NCI-H526 (cell line): ENCODE data around the gene DDRGK1.

Experiments
- DNase-seq, 2 experiments: peaks; one replicate each; lab custom pipeline; 2025; lab: John Stamatoyannopoulos, UW

Gene DDRGK1

DNA sequence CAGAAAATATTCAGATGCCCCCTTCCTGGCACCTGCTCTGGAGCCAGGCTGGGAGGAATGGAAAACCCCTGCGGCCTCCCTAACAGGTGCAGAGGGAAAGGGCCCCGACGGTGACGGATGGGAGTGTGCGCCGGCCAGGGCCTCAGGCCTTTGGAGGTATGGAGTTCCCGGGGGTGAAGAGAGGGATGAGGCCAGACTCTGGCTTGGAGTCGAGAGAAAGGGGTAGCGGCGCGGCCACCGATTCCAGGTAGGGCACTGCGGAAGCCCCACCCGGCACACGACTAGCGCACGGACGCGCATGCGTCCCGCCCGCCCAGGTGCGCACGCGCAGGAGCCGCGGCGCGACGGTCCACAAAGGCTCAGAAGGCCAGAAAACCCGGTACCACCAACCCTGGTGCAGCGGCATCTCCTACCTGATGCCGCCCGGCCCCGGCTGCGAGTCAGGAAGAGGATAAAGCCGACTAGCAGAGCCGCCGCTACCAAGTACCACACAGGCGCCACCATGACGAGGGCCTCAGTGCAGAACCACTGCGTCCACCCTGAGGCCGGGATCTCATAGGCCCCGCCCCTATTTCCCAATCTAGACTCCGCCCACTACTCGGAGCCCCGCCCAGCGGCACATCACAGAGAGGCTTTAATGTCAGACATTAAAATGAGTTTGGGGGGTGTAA lies at the start of gene DDRGK1:
DDRGK1 (minus strand) TSS at position 559 of the 671 bp plus-strand sequence; CDS start at position 504, 55 bp downstream.
- peak; percentile 84 to 97 for DNase-seq

DNA sequence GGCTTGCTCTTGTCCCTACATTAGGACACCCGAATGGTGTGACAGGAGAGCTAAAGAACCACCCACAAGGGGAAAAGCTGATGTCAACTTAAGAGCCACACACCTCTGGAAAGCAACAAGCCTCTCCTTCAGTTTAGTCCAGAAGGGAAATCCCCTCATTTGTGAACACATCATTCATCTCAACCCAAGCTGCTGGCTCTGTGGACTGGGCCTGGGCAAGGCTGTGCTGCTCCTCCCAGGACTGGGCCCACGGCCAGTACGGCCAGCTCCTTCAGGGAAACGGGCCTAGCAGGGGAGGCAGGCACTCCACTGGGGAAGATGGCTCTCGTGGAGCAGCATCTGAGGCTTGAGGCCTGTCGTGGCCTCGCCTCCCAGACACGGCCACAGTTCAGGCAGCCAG lies 47.3 kb upstream of the DDRGK1 start:
- no peak for DNase-seq

DNA sequence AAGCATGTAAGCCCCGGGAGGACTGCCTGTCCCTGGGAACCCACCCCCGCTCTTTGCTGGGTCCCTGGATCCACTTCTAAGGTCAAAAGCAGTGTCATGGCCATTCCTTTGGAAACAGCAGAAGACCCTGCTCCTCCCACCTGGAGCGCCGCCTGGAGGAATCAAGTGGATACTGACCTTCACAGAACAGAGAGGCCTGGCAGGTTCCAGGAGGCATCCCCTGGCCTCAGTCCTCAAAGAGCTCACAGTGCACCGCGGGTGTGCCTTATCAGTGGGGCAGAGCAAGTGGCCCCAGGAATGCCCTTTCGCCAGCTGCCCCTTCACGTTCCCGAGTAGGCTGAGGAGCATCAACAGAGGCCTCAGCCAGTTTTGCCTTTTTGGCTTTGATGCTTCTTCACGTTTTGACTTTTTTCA lies 45.6 kb upstream of the DDRGK1 start:
- DNase-seq = peak; percentile 23 to 59

- no peak for DNase-seq
These were observed 44.5 kb upstream of the DDRGK1 start for GRCh38 chr20:3248993-3249347.

GRCh38 chr20:3248167-3248992 lies 43.9 kb upstream of the DDRGK1 start:
- peak; percentile 19 to 70 for DNase-seq

DNA sequence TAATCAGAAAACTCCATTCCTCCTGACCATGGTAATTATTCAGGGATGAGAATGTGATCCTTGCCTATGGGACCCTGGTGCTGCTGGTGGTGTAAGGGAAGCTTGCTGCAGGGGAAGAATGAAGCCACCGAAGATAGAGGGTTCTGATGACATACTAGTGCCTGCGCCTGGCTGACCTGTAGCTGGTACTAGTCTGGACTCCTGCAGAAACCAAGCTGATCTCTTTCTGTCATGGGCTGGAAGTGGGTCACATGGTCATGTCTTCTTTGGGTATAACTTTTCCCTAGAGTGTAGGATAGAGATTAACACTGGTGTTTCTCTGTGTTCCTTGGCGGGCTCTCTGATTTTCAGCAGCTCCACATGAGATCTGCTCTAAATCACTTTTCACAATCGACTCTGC lies 43.2 kb upstream of the DDRGK1 start:
- peak in 1 of 2 experiments; percentile 38 for DNase-seq

DNA sequence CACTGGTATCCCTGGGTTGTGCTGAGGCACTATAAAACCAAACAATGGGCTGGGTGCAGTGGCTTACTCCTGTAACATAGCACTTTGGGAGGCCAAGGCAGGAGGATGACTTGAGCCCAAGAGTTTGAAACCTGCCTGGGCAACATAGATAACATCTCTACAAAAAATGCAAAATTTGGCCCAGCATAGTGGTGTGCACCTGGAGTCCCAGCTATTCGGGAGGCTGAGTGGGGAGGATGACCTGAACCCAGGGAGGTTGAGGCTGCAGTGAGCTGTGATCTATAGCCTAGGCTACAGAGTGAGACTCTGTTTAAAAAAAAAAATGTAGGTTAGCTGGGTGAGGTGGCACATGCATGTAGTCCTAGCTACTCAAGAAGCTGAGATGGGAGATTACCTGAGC lies 42.2 kb upstream of the DDRGK1 start:
- no peak for DNase-seq

DNA sequence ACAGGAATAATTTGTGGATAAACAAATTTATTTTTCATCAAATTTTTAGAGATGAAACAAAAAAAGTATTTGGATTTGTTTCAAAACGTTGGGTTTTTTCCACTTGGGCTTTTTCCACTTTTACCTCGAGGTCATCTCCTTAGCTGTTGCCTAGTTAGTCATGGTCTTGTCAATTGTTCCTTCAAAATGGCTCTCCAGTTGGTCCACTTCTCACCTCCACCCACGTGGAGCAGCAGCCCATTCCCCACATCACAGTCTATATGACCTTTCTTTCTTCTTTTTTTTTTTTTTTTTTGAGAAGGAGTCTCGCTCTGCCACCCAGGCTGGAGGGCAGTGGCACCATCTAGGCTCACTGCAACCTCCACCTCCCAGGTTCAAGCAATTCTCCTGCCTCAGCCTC lies 41.2 kb upstream of the DDRGK1 start:
- no peak for DNase-seq

GRCh38 chr20:3245156-3245555 lies 40.7 kb upstream of the DDRGK1 start:
- no peak for DNase-seq

DNA sequence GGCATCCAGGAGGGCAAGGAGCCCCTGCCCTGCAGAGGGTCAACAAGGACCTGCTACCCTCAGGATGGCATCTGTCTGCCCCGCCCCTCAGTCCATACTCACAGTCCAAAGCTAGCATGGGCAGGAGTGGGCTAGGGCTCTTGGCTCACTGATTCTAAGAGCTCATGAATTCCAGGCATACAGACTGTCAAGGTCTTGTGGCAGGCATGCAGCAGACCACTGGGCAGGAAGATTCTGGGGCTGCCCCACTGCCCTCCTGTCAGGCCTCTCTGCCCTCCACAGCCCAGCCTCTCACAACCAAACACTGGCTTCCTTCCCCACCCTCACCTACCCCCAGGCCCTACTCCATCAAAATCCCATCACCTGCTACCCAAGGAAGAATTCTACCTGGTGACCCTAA lies 40.1 kb upstream of the DDRGK1 start:
- DNase-seq = no peak

DNA sequence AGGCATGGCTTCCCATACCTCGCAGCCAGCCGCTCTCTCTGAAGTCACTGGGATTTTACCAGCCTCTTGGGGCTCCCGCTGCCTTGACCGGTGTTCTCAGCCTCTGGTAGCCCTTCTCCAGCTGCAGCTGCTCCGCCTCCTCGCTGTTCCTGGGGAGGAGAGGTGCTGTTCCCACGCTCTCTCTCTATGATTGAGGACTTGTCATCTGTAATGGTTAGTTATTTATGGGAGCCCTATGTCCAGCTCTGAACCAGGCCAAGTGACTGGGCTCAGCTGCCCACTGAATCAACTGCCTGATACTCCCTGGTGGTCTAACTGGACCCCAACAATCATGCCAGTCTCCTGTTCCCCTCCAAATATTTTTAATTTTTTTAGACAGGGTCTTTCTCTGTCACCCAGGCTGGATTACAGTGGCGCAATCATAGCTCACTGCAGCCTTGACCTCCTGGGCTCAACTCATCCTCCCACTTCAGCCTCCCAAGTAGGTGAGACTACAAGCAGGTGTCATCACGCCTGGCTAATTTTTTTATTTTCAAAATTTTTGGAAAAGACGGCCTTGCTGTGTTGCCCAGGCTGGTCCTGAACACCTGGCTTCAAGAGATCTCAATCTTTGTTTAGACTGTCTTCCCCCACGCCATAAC lies 39.4 kb upstream of the DDRGK1 start:
- no peak for DNase-seq

DNA sequence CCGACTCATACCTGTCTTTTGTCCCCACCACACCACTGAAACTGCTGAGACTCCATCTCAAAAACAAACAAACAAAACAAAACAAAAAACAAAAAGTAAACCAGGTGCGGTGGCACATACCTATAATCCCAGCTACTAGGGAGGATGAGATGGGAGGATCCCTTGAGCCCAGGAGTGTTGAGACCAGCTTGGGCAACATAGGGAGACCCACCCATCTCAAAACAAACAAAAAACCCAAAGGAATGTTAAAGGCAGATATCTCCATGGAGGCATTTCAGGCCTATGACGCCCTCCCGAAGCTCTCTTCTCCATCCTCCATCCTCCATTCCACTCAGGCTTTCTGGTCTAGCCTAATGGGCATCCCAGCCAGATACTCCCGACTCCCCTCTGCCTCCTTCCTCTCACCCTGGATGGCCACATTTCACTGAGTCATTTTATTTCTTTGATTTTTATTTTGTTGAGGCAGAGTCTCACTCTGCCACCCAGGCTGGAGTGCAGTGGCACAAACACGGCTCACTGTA lies 37.8 kb upstream of the DDRGK1 start:
- no peak for DNase-seq

DNA sequence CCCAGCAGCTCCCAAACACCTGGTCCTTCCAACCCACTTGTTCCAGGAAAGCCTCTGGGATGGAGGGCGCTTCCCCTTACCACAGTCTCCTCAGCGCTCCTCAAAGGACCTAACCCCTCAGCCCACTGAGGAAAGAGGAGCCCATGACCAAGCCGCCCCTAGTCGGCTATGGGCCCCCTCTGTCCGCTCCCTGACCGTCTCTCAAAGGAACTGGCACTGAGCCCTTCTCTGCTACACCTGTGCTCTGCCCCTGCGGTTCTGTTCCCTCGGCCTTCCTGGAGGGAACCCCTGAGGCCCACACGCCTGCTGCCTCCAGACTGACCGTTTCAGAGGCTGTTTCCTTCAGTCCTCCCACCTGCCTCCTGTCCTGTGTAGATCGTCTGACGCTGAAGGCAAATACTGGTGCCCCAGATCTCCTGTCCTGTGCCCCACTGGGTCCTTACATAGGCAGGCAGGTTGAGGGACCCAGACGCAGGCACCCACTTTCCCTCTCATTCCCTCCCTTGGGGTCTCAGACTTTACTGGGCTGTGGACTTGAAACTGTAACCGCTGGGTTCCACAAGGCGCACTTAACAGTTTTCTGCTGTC lies 36.4 kb upstream of the DDRGK1 start:
- no peak for DNase-seq

DNA sequence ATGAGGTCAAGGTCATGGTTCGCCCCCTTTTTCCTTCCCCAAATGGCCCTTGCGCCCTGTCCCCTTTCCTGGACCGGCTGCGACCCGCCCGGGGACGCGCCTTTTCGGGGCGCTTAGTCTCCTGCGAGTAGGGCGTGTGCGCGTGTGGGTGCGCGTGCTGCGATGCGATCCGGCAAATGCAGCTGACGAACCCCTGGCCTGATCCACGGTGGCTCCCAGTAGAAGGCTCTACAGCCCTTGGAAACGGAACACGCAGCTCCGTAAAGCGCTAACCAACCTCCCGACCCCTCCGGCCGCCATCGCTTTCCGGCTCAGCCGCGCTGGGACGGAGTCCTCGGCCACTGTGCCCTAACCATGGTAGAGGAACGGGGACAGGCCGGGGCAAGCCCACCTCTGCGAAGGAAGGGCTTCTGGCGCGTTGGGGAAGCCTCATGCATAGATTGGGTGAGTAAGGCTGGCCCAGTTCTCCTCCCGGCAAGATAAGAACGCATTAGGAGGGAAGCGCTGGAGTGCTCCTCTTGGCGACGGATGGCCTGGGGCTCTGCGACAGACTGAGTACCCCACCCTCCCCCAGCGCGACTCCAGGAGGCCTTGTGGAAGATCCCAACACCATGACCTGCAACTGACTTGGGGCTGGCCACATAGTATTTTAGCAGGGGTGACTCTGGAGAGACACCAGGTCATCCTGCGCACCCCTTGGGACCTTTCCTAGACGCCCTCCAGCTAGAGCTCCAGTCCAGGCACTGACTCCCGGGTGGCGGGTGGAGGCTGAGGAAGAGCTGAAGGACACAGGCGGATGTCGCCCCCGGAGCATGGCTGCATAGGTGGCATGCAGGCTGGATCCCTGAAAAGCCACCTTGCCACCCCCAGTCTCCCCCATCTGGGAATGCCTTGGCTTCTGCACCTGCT lies 35.6 kb upstream of the DDRGK1 start:
- peak in 1 of 2 experiments; percentile 64 for DNase-seq

DNA sequence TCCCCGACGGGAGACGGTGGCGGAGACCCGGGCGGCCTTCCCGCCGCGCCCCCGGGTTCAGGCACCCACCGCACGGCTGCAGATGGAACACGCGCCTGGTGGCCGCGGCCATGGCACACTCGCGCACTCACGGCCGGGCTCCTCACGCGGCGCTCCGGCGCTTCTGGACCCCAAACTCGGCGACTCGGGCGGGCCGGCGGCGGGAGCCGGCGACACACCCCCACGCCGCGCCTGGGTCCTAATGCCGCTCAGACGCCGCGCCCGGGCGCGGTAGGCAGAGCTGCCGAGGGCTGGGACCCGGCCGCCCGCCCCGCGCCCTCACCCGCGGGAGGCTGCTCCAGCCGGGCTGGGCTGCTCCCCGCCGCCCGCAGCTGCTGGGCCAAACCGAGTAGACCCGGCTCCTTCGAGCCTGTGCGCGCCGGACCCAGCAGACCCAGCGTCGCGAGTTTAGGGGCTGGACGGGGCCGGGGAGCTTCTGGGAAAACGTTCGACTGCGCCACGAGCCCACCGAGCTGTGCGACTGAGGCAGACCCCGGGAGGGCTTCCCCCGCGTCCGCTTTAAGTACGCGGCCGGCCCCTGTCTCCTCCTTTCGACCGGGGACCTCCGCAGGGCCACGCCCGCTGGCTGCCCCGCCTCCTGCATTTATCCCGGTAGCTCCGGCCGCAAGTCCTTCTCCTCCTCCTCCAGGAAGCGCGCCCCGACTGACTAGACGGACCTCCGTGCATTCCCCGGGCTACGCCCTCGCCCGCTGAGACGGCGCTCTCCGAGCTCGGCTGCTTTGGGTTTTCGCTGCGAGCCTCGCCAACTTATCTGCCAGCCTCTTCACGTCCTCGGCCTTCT lies 34.8 kb upstream of the DDRGK1 start, which contains the start of gene SLC4A11:
SLC4A11 (minus strand) TSS at position 165 of the 841 bp plus-strand sequence; CDS start at position 112, 53 bp downstream.
- peak in 1 of 2 experiments; percentile 79 for DNase-seq

DNA sequence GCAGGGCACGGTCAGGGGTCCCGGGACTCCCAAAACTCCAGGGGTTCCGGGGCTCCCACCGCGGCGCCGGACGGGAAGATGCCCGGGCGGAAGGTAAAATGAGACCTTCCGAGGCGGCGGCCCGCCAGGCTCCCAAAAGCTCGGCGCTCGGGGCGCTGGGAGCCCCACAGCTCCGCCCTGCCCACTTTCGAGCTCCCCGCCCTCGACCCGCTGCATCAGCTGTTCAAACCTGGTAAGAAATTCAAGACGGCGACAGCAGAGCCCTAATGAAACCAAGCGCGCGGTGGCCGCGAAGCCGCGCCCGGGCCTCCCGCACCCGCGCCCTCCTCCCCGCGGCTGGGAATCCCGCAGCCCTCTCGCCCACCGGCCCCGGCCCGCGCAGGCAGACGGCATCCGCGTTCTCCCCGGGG lies 34.1 kb upstream of the DDRGK1 start:
- DNase-seq = peak in 1 of 2 experiments; percentile 48

- DNase-seq = no peak
These were observed 33.6 kb upstream of the DDRGK1 start for GRCh38 chr20:3237958-3238615.

DNA sequence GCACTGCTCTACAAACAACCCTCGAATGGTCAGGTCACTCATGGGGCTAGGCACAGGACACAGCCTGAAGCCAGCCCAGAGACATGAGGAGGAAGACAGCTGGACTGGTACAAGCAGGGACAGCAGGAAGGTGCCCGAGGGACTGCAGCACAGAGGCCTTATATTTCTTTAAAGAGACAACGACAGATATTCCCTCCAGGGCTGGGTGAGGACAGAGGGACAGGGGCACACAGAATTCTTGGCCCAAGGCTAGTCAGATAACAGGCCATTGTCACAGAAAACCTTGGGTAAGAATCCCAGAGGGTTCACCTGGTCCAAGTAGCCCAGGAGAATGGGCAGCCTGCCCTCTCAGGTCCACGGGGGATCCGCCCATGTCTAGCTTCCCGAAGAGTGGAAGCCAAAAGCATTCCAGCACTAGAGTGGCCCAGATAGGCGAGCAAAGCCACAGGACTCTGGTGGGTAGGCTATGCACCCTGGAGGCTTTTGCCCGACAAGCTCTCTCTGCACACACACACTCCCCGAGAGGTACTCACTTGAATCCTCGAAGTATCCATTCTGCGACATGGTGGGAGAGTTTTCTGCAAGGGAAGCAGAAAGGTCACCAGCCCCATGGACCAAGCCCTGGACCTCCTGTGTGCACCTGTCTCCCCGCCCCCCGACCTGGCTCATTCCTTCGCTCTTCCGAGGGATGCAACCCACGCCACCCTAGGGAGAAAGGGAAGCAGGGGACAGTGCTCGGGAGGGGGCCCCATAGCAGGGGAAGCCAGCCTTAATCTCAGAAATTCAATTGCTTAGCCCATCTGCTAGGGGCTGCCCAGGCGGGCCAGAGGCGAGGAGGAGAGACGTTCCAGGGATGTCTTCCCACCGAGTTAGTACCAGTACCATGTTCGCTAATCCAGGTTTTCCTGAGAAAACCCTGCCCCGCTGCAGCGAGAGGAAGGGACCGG lies 32.8 kb upstream of the DDRGK1 start:
- no peak for DNase-seq
